GM19240 (cell line): ENCODE data around the gene ISL1.

Source experiments
- DNase-seq: peaks from one replicate; pipeline ENCODE4 v3.0.0; 2011; ENCODE audit warnings: low spot score; ENCODE audit not compliant: insufficient read length

Gene ISL1

DNA sequence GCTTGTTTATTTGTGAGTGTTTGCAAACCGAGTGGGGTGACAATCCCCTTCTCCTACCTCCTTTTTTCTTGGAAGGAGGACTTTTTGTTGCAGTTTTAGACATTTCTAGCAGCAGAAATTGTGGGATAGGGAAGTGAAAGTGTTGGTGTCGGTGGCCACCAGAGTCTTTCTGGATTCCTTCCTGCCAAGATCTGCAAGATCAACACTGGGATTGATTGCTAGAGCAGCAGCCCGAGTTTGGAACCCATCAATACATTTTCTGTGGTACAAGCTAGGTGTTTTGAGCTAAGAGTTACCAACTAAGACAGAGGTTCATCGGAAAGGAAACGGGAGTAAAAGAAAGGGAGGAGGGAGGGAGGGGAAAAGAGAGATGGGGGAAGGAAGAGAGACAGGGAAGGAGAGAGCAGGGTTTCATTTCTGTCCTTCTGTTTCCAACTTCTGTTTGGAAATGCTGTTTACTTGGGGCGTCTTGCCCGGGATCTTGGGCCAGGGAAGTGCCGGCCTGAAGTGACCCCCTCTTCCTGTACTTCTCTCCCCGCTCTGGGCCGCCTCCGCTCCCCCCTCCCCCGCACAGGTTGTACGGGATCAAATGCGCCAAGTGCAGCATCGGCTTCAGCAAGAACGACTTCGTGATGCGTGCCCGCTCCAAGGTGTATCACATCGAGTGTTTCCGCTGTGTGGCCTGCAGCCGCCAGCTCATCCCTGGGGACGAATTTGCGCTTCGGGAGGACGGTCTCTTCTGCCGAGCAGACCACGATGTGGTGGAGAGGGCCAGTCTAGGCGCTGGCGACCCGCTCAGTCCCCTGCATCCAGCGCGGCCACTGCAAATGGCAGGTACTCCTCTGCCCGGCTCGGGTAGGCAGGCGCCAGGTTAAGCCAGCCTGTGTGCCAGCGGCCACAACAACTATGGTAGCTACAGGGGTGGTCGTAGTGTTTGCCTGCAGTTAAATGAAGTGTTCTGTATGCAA lies 4.0 kb downstream of the ISL1 start:
- no peak for DNase-seq

DNA sequence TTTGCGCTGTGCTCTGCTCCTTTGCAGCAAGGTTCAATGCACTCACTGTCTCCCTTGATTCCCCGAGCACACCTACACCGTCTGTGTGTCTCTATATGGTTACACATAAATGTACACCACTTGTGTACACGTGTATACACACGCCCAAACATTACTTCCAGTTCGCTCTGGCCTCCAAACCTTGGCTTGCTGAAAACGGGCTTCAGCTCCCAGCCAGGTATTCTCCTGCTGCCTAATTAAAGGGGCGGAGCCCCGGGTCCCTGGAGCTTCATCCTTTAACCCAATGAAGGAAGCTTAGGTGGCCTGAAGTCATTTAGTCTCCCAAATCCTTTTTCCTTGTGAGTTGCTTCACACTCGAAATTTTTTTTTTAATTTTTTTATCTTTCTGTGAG lies 4.6 kb downstream of the ISL1 start:
- DNase-seq, result no peak

DNA sequence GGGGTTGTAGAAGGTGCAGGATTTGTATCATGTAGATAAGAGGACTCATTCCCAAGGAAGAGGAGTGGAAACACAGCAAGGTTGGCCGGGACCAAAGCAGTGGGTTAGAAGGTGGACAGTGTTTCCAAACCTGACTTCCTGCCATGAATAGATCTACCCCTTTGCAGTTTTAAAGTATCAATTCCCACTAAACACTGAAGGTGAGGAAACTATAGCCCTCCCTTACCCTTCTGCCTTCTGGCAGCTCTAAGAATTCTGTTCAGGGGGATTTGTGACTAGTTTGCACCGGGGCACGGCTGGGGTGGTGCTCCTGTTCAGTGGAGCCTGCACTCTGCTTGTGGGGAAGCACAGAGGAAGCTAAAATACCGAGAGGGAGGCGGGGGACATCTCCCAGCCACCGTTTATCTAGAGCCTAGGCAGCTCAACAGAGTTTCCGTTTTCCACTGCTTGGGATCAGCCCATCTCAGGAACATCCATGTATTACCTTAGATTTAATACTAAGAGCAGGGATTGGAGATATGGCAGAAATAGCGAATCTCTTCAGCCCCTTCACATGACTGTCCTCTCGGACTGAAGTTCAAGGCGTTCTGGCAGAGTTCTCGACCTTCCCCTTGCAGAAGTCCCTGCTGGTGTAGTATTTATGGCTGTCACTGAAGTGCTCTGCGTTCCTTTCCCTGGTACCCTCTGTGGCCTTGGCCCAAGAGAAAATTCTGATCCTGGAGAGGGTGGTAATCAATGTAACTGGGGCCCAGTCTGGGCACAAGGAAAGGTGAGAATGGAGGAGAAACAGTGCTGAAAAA lies 5.4 kb downstream of the ISL1 start:
- no peak for DNase-seq

GRCh38 chr5:51389288-51389576 lies 6.0 kb downstream of the ISL1 start:
- DNase-seq, result no peak

- no peak for DNase-seq
Observed at GRCh38 chr5:51389577-51390463, 6.6 kb downstream of the ISL1 start.

- no peak for DNase-seq
Observed at GRCh38 chr5:51391175-51391574, 7.9 kb downstream of the ISL1 start.

GRCh38 chr5:51392689-51393199 lies 9.5 kb downstream of the ISL1 start:
- DNase-seq, result no peak

GRCh38 chr5:51394609-51395008 lies 11.4 kb downstream of the ISL1 start:
- no peak for DNase-seq

DNA sequence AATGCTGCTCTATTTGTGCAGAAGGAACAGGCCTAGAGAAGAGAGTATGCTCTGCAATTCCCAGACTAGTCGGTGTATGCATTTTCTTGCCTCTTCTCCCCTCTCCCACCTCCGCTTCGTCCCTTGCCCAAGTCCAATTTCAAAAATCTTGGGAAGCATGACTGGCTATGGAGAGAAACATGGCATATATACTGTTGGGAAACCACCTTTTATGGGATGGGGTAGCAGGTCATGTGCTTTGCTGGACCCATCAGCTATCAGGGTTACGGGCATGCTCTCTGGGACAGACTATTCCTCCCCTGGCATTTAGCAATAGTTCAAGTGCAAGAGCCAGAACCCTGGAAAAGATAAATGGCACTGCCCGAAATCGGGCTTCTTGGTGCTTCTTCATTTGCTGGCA lies 12.0 kb downstream of the ISL1 start:
- no peak for DNase-seq

DNA sequence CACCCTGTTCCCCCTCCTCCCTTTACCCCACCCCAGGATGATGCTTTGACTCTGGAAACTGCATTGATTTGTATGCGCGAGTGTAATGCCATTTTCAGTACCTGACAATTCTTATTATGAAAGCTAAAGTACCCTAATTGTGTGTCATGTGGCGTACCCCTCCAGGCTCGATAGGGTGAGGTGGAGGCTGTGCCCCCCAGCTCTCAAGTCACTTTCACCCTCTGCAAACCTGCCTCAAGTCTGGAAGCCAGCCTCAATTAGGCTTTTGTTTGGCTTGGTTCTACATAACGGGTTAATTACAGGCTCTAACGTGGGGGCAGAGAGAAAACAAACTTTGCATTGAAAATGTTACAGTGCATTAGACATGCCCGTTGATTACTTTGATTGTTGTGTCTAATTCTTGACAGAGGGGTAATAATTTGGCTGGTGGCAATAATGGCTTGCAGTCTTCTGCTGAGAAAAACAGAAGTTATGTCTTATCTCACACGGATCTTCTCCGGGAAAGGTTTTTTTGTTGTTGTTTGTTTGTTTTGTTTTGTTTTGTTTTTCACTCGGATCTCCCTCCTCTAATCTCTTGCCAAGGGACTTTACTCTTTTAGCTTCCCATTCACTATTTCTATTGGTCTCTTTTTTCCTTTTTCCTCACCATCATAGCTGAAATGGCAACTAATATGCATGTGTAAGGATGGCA lies 12.6 kb downstream of the ISL1 start:
- no peak for DNase-seq

DNA sequence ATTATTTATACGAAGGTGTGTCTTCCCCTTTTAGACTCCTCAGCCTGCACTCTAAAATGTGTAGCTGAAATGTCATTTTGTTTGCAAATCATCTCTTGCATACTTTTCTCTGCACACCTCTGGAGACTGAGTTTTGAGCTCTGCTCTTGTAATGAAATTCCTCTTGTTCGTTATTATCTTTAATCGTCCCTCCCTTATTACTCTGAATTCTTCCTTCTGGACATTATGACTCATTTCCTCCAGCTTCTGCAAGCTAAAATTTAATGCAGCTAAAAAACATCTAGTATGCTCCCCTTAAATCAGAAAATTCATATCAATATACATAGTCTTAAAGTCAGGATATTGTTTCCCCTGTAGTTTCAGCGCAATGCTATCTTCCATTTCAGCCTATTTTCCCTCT lies 13.5 kb downstream of the ISL1 start:
- DNase-seq, result no peak

DNA sequence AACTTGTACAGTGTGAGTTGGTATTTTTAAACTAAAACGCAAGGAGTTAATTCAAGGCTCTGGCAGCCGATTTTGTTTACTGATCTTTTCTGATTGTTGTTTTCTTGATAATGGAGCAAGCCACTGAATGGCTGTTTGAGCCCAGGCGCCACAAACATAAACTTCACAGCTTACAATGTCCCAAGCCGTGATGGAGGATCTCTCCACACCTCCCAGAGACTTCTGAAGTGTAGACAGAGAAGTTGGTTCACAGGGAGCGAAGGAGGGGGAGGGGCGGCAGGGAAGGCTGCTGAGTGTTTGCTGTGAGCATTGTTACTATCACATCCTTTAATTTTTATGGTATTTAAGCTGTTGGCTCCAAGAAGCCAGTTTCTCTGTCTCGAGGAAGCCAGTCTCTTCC lies 14.7 kb downstream of the ISL1 start:
- DNase-seq, result no peak

- DNase-seq, result no peak
Observed at GRCh38 chr5:51398875-51399642, 15.8 kb downstream of the ISL1 start.

- no peak for DNase-seq
Observed at GRCh38 chr5:51399643-51400006, 16.4 kb downstream of the ISL1 start.

GRCh38 chr5:51404255-51404654 lies 21.0 kb downstream of the ISL1 start:
- DNase-seq, result no peak

GRCh38 chr5:51411921-51412325 lies 28.7 kb downstream of the ISL1 start:
- no peak for DNase-seq

DNA sequence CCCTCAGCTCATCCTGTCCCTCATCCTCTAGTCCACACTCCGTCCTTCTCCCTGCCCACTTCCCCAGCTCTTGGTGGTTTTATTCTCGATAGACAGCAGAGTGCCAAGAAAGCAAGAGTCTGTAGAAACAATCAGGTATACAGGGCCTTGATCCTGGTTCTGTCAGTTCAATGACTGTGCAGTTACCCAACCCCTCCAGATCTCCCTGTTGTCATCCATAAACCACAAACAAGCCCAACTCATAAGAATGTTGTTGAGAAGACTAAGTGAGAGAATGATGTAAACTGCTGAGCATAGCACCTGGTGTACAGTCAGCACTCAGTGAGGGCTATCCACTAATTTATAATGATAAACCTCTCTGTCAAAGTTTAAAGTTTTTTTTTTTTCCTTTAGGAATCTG lies 31.3 kb downstream of the ISL1 start:
- DNase-seq, result no peak

- no peak for DNase-seq
Observed at GRCh38 chr5:51416149-51416548, 32.9 kb downstream of the ISL1 start.

DNA sequence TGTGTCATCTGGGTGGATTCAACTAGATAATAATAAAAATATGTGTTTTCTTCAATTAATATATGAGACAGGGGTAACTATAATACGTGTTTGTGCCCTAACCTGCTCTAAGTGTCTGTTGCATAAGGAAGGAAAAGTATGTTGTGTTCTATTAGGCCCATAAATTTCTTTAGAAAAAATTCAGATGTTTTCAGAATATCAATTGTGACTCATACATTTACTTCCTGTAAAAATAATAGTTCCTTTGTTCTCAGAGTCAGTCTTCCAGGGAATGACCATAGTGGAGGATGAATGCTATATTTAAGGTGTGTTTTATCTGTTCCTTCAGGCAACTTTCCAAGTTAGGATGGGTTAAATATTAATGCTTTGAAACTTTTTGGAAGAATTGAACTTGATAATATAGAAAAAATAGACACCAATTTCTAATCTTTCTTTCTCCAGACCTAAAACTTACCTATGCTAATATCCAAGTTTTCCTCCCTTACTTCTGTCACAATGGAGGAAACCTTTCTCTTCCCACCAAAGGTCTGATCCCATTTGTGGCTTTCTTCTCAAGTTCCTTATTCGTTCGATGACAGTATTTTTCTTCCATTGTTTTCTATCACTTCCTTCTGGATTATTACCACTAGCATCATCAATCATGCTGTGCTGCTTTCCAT lies 49.9 kb downstream of the ISL1 start:
- no peak for DNase-seq

DNA sequence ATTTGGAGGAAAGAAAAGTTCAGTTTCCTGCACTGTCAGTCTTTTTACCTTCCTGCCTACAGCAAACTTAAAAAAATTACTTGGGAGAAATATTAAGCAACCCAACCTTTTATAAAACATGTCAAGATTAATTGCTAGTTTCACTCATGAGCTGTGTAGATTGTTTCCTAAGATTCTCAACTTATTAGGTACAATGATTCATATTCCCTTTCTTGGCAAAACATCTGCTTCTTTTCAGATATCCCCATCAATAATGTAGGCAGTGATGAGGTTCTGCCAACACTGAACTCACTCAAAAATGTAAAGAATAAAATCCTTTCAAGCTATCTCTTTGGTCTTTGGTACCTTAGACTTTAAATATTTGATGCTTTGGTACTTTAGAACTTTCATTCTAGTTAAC lies 56.0 kb downstream of the ISL1 start:
- DNase-seq, result no peak
